Putamen (tissue), 1 donor: ENCODE measurements around the gene TXN2.
A peak's percentile ranks its signal among the peaks of the same experiment; 100 is the strongest.
"Not testable (repeated sequence)": the region's sequence is repeated elsewhere in the genome, so short reads cannot be mapped to it uniquely, and the experiment has no call there.

ENCODE experiments used
- DNase-seq: peaks from one replicate; pipeline ENCODE4 v3.0.0-alpha.2; 2016; ENCODE audit warnings: low spot score

The TXN2 gene

GRCh38 chr22:36431977-36432376 is 49.5 kb downstream of the TXN2 start:
- DNase-seq: no peak

- no peak for DNase-seq
Observed at GRCh38 chr22:36430863-36431262, 50.6 kb downstream of the TXN2 start.

- not testable (repeated sequence) for DNase-seq
Observed at GRCh38 chr22:36427952-36428351, 53.5 kb downstream of the TXN2 start.

GRCh38 chr22:36425977-36426523 is 55.4 kb downstream of the TXN2 start:
- no peak for DNase-seq

- no peak for DNase-seq
Observed at GRCh38 chr22:36424901-36425579, 56.4 kb downstream of the TXN2 start.

- not testable (repeated sequence) for DNase-seq
Observed at GRCh38 chr22:36424466-36424865, 57.0 kb downstream of the TXN2 start.

GRCh38 chr22:36423461-36424404 is 57.7 kb downstream of the TXN2 start:
- no peak for DNase-seq

GRCh38 chr22:36422287-36423014 is 59.0 kb downstream of the TXN2 start:
- no peak for DNase-seq

GRCh38 chr22:36419912-36420882 is 61.2 kb downstream of the TXN2 start:
- DNase-seq: no peak

- peak; percentile 56 for DNase-seq
Observed at GRCh38 chr22:36419177-36419911, 62.1 kb downstream of the TXN2 start.

GRCh38 chr22:36417281-36417686 is 64.2 kb downstream of the TXN2 start:
- no peak for DNase-seq
